Hepatocyte (in vitro differentiated cells): ENCODE measurements around the gene SOX6. TPM values are rescaled to one million over a fixed set of nuclear protein-coding genes. Genes with fewer than 3 reads are reported as not detected.
"Not testable (repeated sequence)": the region's sequence is repeated elsewhere in the genome, so short reads cannot be mapped to it uniquely, and the experiment has no call there.

ENCODE experiments used
- DNase-seq: peaks from one replicate; pipeline ENCODE4 v3.0.0-alpha.2; 2016; ENCODE audit warnings: low spot score
- H2AFZ ChIP-seq: fragments of 200-600 bp; sonication (generic); 2 replicates; pipeline ENCODE4 v1.6.0; 2016; ENCODE audit warnings: antibody characterized with exemption, mild to moderate bottlenecking
- H3K27ac ChIP-seq: fragments of 200-600 bp; sonication (generic); 2 replicates; pipeline ENCODE4 v1.5.1; 2016; ENCODE audit warnings: mild to moderate bottlenecking
- H3K27me3 ChIP-seq: fragments of 200-600 bp; sonication (generic); 2 replicates; pipeline ENCODE4 v1.6.1; 2016
- H3K36me3 ChIP-seq: fragments of 200-600 bp; sonication (generic); replicated peaks from 2 replicates; pipeline ENCODE4 v1.5.1; 2016; ENCODE audit warnings: low read depth; ENCODE audit not compliant: insufficient read depth
- H3K4me1 ChIP-seq: fragments of 200-600 bp; sonication (generic); 2 replicates; pipeline ENCODE4 v1.5.1; 2016; ENCODE audit warnings: mild to moderate bottlenecking, moderate library complexity; ENCODE audit not compliant: insufficient read depth
- H3K4me2 ChIP-seq: fragments of 200-600 bp; sonication (generic); 2 replicates; pipeline ENCODE4 v1.6.0; 2016
- H3K4me3 ChIP-seq: fragments of 200-600 bp; sonication (generic); 2 replicates; pipeline ENCODE4 v1.5.1; 2016; ENCODE audit warnings: mild to moderate bottlenecking
- H3K79me2 ChIP-seq: fragments of 200-600 bp; sonication (generic); 2 replicates; pipeline ENCODE4 v1.6.0; 2017; ENCODE audit warnings: mild to moderate bottlenecking
- H3K9me2 ChIP-seq: fragments of 200-600 bp; sonication (generic); replicated peaks from 2 replicates; pipeline ENCODE4 v1.6.0; 2017; ENCODE audit warnings: mild to moderate bottlenecking; ENCODE audit not compliant: insufficient read depth
- H3K9me3 ChIP-seq: fragments of 200-600 bp; sonication (generic); 2 replicates; pipeline ENCODE4 v1.5.1; 2016; ENCODE audit warnings: low read depth, mild to moderate bottlenecking
- H4K20me1 ChIP-seq: fragments of 200-600 bp; sonication (generic); 2 replicates; pipeline ENCODE4 v1.6.0; 2016; ENCODE audit warnings: mild to moderate bottlenecking; ENCODE audit not compliant: insufficient read depth, poor library complexity, severe bottlenecking
- CTCF ChIP-seq: fragments of 200-600 bp; sonication (generic); IDR thresholded peaks from 2 replicates; pipeline ENCODE4 v1.5.1; 2016; ENCODE audit warnings: antibody characterized with exemption, mild to moderate bottlenecking; ENCODE audit not compliant: poor library complexity
- EZH2 ChIP-seq: fragments of 200-600 bp; sonication (generic); IDR thresholded peaks from 2 replicates; pipeline ENCODE4 v1.6.1; 2016; ENCODE audit warnings: antibody characterized with exemption, mild to moderate bottlenecking, borderline replicate concordance
- EZH2phosphoT487 ChIP-seq: fragments of 200-600 bp; sonication (generic); IDR thresholded peaks from one replicate; pipeline ENCODE4 v1.6.1; 2018; ENCODE audit warnings: antibody characterized with exemption, mild to moderate bottlenecking, low read depth, moderate library complexity; ENCODE audit not compliant: unreplicated experiment, severe bottlenecking
- WGBS: methylation state at CpG from one replicate; pipeline ENCODE4 v1.1.6; 2016; ENCODE audit warnings: low lambda C conversion rate; ENCODE audit errors: missing lambda C conversion rate; 5-methylcytosine and 5-hydroxymethylcytosine counted together
- polyA plus RNA-seq: library from polyadenylated mRNA; unstranded; fragments of >200 nt; fragmentation: Nextera tagmentation; extraction: Ambion mirVana; gene quantifications from 2 replicates; pipeline ENCODE4 v1.2.1, GENCODE V29; 2016
- total RNA-seq: library from RNA; depleted of rRNA; stranded (reverse); fragments of >200 nt; gene quantifications from 2 replicates; pipeline ENCODE4 v1.2.3, GENCODE V29; 2014

The SOX6 gene
- total and polyA plus RNA-seq, 2 experiments from 2014 or later: 23.2 to 75.7 TPM

GRCh38 chr11:16031210-16031609 is 325.1 kb downstream of the SOX6 start:
- no peak for DNase-seq
- Histone ChIP-seq H3K4me1 (no peaks in the 10 kb centered on the region), H3K9me2 (no peaks in the 10 kb centered on the region), H4K20me1 (no peaks in the 10 kb centered on the region), H3K4me2 (no peak overlapping the region), H3K27me3 (no peaks in the 10 kb centered on the region), H3K4me3 (no peak overlapping the region), H3K79me2 (no peaks in the 10 kb centered on the region), H2AFZ (no peak overlapping the region), H3K27ac (no peak overlapping the region), H3K9me3 (no peaks in the 10 kb centered on the region), H3K36me3 (no peaks in the 10 kb centered on the region)
- WGBS: 91% methylated on average over 1 of the region's 1 CpG
- TF ChIP-seq EZH2phosphoT487 (no peak), EZH2 (no peak), CTCF (no peak)

GRCh38 chr11:16030664-16031063 is 325.7 kb downstream of the SOX6 start:
- TF ChIP-seq EZH2 (no peak), EZH2phosphoT487 (no peak), CTCF (no peak)
- no peaks in the 10 kb centered on the region for H3K79me2 ChIP-seq

GRCh38 chr11:16029151-16029550 is 327.2 kb downstream of the SOX6 start:
- H3K4me2 ChIP-seq, H2AFZ ChIP-seq, H3K27ac ChIP-seq, H3K36me3 ChIP-seq, H3K27me3 ChIP-seq, H3K4me3 ChIP-seq, DNase-seq, H3K9me2 ChIP-seq, H3K4me1 ChIP-seq, H4K20me1 ChIP-seq, H3K79me2 ChIP-seq, H3K9me3 ChIP-seq: not testable (repeated sequence)
- 88% methylated on average over 10 of the region's 10 CpGs for WGBS

More at GRCh38 chr11:16030664-16031063, 325.7 kb downstream of the SOX6 start:
- Histone ChIP-seq H3K4me2 (no peak overlapping the region), H3K9me3 (no peaks in the 10 kb centered on the region), H3K4me1 (no peaks in the 10 kb centered on the region), H2AFZ (no peak overlapping the region), H3K36me3 (no peaks in the 10 kb centered on the region), H3K9me2 (no peaks in the 10 kb centered on the region), H3K4me3 (no peak overlapping the region), H3K27me3 (no peaks in the 10 kb centered on the region), H3K27ac (no peak overlapping the region), H4K20me1 (no peaks in the 10 kb centered on the region)
- DNase-seq: no peak
- 52% methylated on average over 1 of the region's 1 CpG for WGBS

- Histone ChIP-seq H3K4me3 (no peak overlapping the region), H3K27ac (no peak overlapping the region), H3K4me2 (no peak overlapping the region), H3K9me2 (no peaks in the 10 kb centered on the region), H3K79me2 (no peaks in the 10 kb centered on the region), H3K9me3 (no peaks in the 10 kb centered on the region), H3K36me3 (no peaks in the 10 kb centered on the region), H3K4me1 (no peaks in the 10 kb centered on the region), H3K27me3 (no peaks in the 10 kb centered on the region), H2AFZ (no peak overlapping the region), H4K20me1 (no peaks in the 10 kb centered on the region)
- WGBS: 85% methylated on average over 6 of the region's 6 CpGs
- no peak for TF ChIP-seq EZH2
- TF ChIP-seq EZH2phosphoT487: no peak
- no peak for TF ChIP-seq CTCF
- no peak for DNase-seq
Measured at GRCh38 chr11:16028419-16028818, 327.9 kb downstream of the SOX6 start.
